ENCODE data around the gene FAU. TPM values are rescaled to one million over a fixed set of nuclear protein-coding genes. Genes with fewer than 3 reads are reported as not detected.

The FAU gene
- total and polyA plus RNA-seq, 9 of the 15 experiments (the other 6 are each of a cell fraction or from before 2014, with no cell fraction given) = 433 to 1,827 (median 942) TPM

DNA sequence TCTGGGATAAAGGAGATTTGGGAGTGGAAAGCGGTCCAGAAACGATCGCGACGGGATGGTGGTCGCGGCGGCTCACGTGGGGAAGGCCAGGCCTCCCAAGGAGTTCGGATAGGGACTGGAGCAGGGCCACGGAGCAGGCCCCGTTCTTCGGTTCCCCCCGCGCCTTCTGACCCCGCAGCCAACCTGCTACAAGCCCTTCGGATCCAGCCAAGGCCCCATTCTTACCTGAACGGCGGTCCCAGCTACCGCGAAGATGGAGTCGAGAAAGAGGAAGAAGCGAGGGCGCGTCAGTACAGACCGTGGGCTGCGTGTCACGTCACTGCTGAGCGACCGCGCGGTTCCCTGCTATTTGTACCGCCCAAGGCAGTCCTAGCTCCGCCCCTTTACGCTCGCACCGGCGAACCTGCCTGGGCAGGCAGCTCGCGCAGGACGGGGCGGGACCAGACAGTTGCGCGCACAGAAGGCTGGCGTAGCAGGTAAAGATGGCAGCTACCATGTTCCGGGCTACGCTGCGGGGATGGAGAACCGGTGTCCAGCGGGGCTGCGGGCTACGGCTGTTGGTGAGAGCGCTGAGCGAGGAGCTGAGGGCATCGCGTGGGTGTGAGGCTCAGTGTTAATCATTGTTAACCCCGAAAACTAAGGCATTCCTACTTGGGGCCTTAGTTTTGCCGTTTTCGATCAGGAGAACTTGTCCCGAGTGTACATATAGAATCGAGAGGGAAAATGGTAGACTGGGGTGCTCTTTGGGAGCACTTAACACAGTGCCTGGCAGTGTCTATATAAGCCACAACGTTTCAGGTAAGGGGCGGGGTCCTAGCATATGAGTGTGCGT is at the start of gene FAU, which contains the start of gene MRPL49 (continued):
- TF ChIP-seq SREBF2 (CRISPR knock-in tag; IDR thresholded peaks at IDR 0.05) = no peak
- no peak for TF ChIP-seq RFX1 (IDR thresholded peaks at IDR 0.05)
- no peak for TF ChIP-seq ZNF668 (CRISPR knock-in tag; IDR thresholded peaks at IDR 0.05)
- TF ChIP-seq ILK (tag; IDR thresholded peaks at IDR 0.05; ENCODE audit: borderline replicate concordance, low read depth) = no peak
- TF ChIP-seq PYGO2 (tag; IDR thresholded peaks at IDR 0.05) = no peak
- TF ChIP-seq TCFL5 (CRISPR knock-in tag; conservative IDR thresholded peaks at IDR 0.05) = no peak
- TF ChIP-seq DDX20 (tag; IDR thresholded peaks at IDR 0.05; ENCODE audit: low read depth) = no peak
- TF ChIP-seq ZNF274 (IDR thresholded peaks at IDR 0.05; ENCODE audit: borderline replicate concordance, low read depth, low read length) = no peak
- peak; percentile 79 for TF ChIP-seq PML (IDR thresholded peaks at IDR 0.05; ENCODE audit: low read length)
- TF ChIP-seq, protein P1, sequence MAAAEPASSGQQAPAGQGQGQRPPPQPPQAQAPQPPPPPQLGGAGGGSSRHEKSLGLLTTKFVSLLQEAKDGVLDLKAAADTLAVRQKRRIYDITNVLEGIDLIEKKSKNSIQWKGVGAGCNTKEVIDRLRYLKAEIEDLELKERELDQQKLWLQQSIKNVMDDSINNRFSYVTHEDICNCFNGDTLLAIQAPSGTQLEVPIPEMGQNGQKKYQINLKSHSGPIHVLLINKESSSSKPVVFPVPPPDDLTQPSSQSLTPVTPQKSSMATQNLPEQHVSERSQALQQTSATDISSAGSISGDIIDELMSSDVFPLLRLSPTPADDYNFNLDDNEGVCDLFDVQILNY (CRISPR knock-in tag; IDR thresholded peaks at IDR 0.05) = peak; percentile 80; the same call in 1 of the 2 replicates
- TF ChIP-seq, protein P2, sequence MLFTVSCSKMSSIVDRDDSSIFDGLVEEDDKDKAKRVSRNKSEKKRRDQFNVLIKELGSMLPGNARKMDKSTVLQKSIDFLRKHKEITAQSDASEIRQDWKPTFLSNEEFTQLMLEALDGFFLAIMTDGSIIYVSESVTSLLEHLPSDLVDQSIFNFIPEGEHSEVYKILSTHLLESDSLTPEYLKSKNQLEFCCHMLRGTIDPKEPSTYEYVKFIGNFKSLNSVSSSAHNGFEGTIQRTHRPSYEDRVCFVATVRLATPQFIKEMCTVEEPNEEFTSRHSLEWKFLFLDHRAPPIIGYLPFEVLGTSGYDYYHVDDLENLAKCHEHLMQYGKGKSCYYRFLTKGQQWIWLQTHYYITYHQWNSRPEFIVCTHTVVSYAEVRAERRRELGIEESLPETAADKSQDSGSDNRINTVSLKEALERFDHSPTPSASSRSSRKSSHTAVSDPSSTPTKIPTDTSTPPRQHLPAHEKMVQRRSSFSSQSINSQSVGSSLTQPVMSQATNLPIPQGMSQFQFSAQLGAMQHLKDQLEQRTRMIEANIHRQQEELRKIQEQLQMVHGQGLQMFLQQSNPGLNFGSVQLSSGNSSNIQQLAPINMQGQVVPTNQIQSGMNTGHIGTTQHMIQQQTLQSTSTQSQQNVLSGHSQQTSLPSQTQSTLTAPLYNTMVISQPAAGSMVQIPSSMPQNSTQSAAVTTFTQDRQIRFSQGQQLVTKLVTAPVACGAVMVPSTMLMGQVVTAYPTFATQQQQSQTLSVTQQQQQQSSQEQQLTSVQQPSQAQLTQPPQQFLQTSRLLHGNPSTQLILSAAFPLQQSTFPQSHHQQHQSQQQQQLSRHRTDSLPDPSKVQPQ (CRISPR knock-in tag; IDR thresholded peaks at IDR 0.05; ENCODE audit: borderline replicate concordance) = no peak
- TF ChIP-seq MCM7 (IDR thresholded peaks at IDR 0.05) = no peak
- TF ChIP-seq, protein P3, sequence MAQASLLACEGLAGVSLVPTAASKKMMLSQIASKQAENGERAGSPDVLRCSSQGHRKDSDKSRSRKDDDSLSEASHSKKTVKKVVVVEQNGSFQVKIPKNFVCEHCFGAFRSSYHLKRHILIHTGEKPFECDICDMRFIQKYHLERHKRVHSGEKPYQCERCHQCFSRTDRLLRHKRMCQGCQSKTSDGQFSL (CRISPR knock-in tag; IDR thresholded peaks at IDR 0.05) = no peak
- TF ChIP-seq, protein P3 (tag; IDR thresholded peaks at IDR 0.05) = no peak
- no peak for TF ChIP-seq ARNT (IDR thresholded peaks at IDR 0.05)
- TF ChIP-seq, protein P4, sequence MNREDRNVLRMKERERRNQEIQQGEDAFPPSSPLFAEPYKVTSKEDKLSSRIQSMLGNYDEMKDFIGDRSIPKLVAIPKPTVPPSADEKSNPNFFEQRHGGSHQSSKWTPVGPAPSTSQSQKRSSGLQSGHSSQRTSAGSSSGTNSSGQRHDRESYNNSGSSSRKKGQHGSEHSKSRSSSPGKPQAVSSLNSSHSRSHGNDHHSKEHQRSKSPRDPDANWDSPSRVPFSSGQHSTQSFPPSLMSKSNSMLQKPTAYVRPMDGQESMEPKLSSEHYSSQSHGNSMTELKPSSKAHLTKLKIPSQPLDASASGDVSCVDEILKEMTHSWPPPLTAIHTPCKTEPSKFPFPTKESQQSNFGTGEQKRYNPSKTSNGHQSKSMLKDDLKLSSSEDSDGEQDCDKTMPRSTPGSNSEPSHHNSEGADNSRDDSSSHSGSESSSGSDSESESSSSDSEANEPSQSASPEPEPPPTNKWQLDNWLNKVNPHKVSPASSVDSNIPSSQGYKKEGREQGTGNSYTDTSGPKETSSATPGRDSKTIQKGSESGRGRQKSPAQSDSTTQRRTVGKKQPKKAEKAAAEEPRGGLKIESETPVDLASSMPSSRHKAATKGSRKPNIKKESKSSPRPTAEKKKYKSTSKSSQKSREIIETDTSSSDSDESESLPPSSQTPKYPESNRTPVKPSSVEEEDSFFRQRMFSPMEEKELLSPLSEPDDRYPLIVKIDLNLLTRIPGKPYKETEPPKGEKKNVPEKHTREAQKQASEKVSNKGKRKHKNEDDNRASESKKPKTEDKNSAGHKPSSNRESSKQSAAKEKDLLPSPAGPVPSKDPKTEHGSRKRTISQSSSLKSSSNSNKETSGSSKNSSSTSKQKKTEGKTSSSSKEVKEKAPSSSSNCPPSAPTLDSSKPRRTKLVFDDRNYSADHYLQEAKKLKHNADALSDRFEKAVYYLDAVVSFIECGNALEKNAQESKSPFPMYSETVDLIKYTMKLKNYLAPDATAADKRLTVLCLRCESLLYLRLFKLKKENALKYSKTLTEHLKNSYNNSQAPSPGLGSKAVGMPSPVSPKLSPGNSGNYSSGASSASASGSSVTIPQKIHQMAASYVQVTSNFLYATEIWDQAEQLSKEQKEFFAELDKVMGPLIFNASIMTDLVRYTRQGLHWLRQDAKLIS (CRISPR knock-in tag; IDR thresholded peaks at IDR 0.05) = peak; percentile 58
- no peak for TF ChIP-seq XRCC5 (IDR thresholded peaks at IDR 0.05; ENCODE audit: low read depth, low read length)
- no peak for TF ChIP-seq TFAM (CRISPR knock-in tag; conservative IDR thresholded peaks at IDR 0.05)
- TF ChIP-seq NFIX (CRISPR knock-in tag; IDR thresholded peaks at IDR 0.05; ENCODE audit: low read depth) = no peak
